ENCODE results near the gene ITPR1. TPM values are rescaled to one million over a fixed set of nuclear protein-coding genes. Genes with fewer than 3 reads are reported as not detected.

The ITPR1 gene
- total and polyA plus RNA-seq, 12 donors: 9.7 to 40.3 (median 18.8) TPM

GRCh38 chr3:4817128-4817527 is 324.0 kb downstream of the ITPR1 start:
- Histone ChIP-seq H3K4me1 (peaks cover 0 to 21% (median 0%) of the 10 kb centered on the region in 9 donors), H3K27ac (no peak overlapping the region), H3K4me3 (no peak overlapping the region), H3K9me3 (peaks cover 0 to 17% (median 0%) of the 10 kb centered on the region in 11 donors), H3K27me3 (no peaks in the 10 kb centered on the region), H3K36me3 (peaks cover 0 to 98% (median 35%) of the 10 kb centered on the region in 9 donors)
- 74 to 100% methylated on average over 2 of the region's 2 CpGs for WGBS, 2 donors
- ATAC-seq (no peak), DNase-seq (no peak)
- TF ChIP-seq CTCF (IDR thresholded peaks at IDR 0.05): no peak
- intact Hi-C loops (cut with DNase I): loop anchor here in 1 of 10 donors (10.0 kb wide), 1 partner anchor 238 kb away; no protein-coding TSS in a partner anchor

GRCh38 chr3:4818164-4818563 is 325.0 kb downstream of the ITPR1 start:
- DNase-seq: no peak
- H3K4me3 ChIP-seq: no peak overlapping the region
- 96 to 98% methylated on average over 13 of the region's 13 CpGs for WGBS, 2 donors
- no peak for ATAC-seq
- intact Hi-C loops (cut with DNase I): loop anchor here in 1 of 10 donors (10.0 kb wide), 1 partner anchor 237 kb away; no protein-coding TSS in a partner anchor
- H3K36me3 ChIP-seq: peaks cover 0 to 98% (median 35%) of the 10 kb centered on the region in 9 donors
- no peak for TF ChIP-seq CTCF (IDR thresholded peaks at IDR 0.05)
- no peak overlapping the region for H3K27ac ChIP-seq
- no peaks in the 10 kb centered on the region for H3K27me3 ChIP-seq
- H3K4me1 ChIP-seq: peaks cover 0 to 30% (median 0%) of the 10 kb centered on the region in 9 donors
- peaks cover 0 to 17% (median 0%) of the 10 kb centered on the region in 11 donors for H3K9me3 ChIP-seq

- Histone ChIP-seq H3K4me1 (peaks cover 0 to 27% (median 0%) of the 10 kb centered on the region in 9 donors), H3K4me3 (no peak overlapping the region), H3K36me3 (peaks cover 0 to 93% (median 35%) of the 10 kb centered on the region in 9 donors), H3K27ac (no peak overlapping the region), H3K9me3 (peaks cover 0 to 17% (median 0%) of the 10 kb centered on the region in 11 donors), H3K27me3 (no peaks in the 10 kb centered on the region)
- DNase-seq (no peak), ATAC-seq (no peak)
- WGBS, 2 donors: 95 to 96% methylated on average over 12 of the region's 12 CpGs
- intact Hi-C loops (cut with DNase I): loop anchor here in 1 of 10 donors (10.0 kb wide), 1 partner anchor 236 kb away; no protein-coding TSS in a partner anchor
- TF ChIP-seq CTCF (IDR thresholded peaks at IDR 0.05): no peak
Observed at GRCh38 chr3:4818986-4819693, 326.0 kb downstream of the ITPR1 start.

DNA sequence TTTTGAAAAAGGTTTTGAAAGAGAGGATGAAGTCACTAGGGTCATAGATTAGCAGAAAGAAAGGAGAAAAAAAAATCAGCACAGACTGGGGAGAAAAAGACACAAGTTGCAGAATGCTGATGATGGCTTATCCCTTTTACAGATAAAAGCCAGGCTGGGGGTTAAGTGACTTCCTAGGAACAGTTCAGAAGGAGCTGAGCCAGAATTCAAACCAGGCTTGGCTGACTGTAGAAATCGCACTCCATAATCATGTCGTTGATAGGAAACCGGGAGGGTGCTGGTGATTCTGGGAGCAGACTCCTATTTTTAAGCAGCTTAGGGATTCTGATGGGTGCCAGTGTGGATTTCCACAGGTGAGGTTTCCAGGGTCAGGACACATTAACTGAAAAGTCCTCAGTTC is 326.6 kb downstream of the ITPR1 start:
- peaks cover 0 to 90% (median 34%) of the 10 kb centered on the region in 9 donors for H3K36me3 ChIP-seq
- H3K4me1 ChIP-seq: peaks cover 0 to 29% (median 4%) of the 10 kb centered on the region in 9 donors
- ATAC-seq (no peak), DNase-seq (no peak)
- H3K27ac ChIP-seq: no peak overlapping the region
- H3K9me3 ChIP-seq: peaks cover 0 to 17% (median 0%) of the 10 kb centered on the region in 11 donors
- H3K27me3 ChIP-seq: no peaks in the 10 kb centered on the region
- H3K4me3 ChIP-seq: no peak overlapping the region
- no peak for TF ChIP-seq CTCF (IDR thresholded peaks at IDR 0.05)
- intact Hi-C loops (cut with DNase I): loop anchor here in 1 of 10 donors (10.0 kb wide), 1 partner anchor 235 kb away; no protein-coding TSS in a partner anchor
- 50 to 52% methylated on average over 3 of the region's 3 CpGs for WGBS, 2 donors

All from heart right ventricle (tissue), 16 donors.